Fibroblast of skin of right biceps (primary cell): ENCODE measurements around the gene CDK19.
"Not testable (repeated sequence)": the region's sequence is repeated elsewhere in the genome, so short reads cannot be mapped to it uniquely, and the experiment has no call there.

Source experiments
- DNase-seq: peaks from one replicate; pipeline ENCODE4 v3.0.0-alpha.2; 2013

Gene CDK19

GRCh38 chr6:110755411-110755834 lies 59.8 kb downstream of the CDK19 start:
- no peak for DNase-seq

- not testable (repeated sequence) for DNase-seq
Measured at GRCh38 chr6:110753936-110754668, 61.2 kb downstream of the CDK19 start.

- no peak for DNase-seq
Measured at GRCh38 chr6:110748453-110748852, 66.8 kb downstream of the CDK19 start.

GRCh38 chr6:110746680-110747079 lies 68.6 kb downstream of the CDK19 start:
- DNase-seq: no peak

GRCh38 chr6:110744991-110745390 lies 70.3 kb downstream of the CDK19 start:
- DNase-seq: no peak

GRCh38 chr6:110742552-110742951 lies 72.7 kb downstream of the CDK19 start:
- not testable (repeated sequence) for DNase-seq

- no peak for DNase-seq
Measured at GRCh38 chr6:110741517-110741916, 73.8 kb downstream of the CDK19 start.

- DNase-seq: no peak
Measured at GRCh38 chr6:110738899-110739365, 76.3 kb downstream of the CDK19 start.

- DNase-seq: no peak
Measured at GRCh38 chr6:110735666-110736065, 79.6 kb downstream of the CDK19 start.

- no peak for DNase-seq
Measured at GRCh38 chr6:110731898-110732297, 83.4 kb downstream of the CDK19 start.

GRCh38 chr6:110731196-110731595 lies 84.1 kb downstream of the CDK19 start:
- DNase-seq: peak; percentile 48

GRCh38 chr6:110728501-110728900 lies 86.8 kb downstream of the CDK19 start:
- no peak for DNase-seq

GRCh38 chr6:110723017-110723416 lies 92.3 kb downstream of the CDK19 start:
- DNase-seq: no peak

- DNase-seq: no peak
Measured at GRCh38 chr6:110720066-110720465, 95.2 kb downstream of the CDK19 start.

GRCh38 chr6:110719601-110720000 lies 95.7 kb downstream of the CDK19 start:
- not testable (repeated sequence) for DNase-seq

- DNase-seq: no peak
Measured at GRCh38 chr6:110714143-110714542, 101.1 kb downstream of the CDK19 start.

GRCh38 chr6:110712238-110712637 lies 103.0 kb downstream of the CDK19 start:
- DNase-seq: no peak

- no peak for DNase-seq
Measured at GRCh38 chr6:110710115-110710514, 105.2 kb downstream of the CDK19 start.

GRCh38 chr6:110708295-110708950 lies 106.8 kb downstream of the CDK19 start:
- peak; percentile 61 for DNase-seq

- no peak for DNase-seq
Measured at GRCh38 chr6:110705543-110705942, 109.7 kb downstream of the CDK19 start.

- no peak for DNase-seq
Measured at GRCh38 chr6:110703906-110704594, 111.2 kb downstream of the CDK19 start.

GRCh38 chr6:110703010-110703905 lies 112.0 kb downstream of the CDK19 start:
- peak; percentile 42 for DNase-seq

GRCh38 chr6:110699780-110700179 lies 115.5 kb downstream of the CDK19 start:
- DNase-seq: no peak
